Thoracic aorta (tissue), 2 donors: ENCODE data around the gene WFDC13. TPM values are rescaled to one million over a fixed set of nuclear protein-coding genes. Genes with fewer than 3 reads are reported as not detected.

Source experiments
- ATAC-seq: fragments of 150-250 bp; one replicate; pipeline ENCODE4 v1.8.0; 2017; ENCODE audit warnings: low read depth; ENCODE audit not compliant: insufficient number of reproducible peaks, low FRiP score
- DNase-seq: peaks from one replicate; pipeline ENCODE4 v3.0.0-alpha.2; 2020; ENCODE audit warnings: low spot score
- H3K27ac ChIP-seq, 2 donors: fragments of 200-600 bp; sonication (generic); 1 replicate in 1 of 2; 2 replicates in 1 of 2; pipeline ENCODE4 v1.5.1; 2016; ENCODE audit warnings: mild to moderate bottlenecking in 2 of 2, moderate library complexity in 2 of 2
- H3K27me3 ChIP-seq: fragments of 200-600 bp; sonication (generic); replicated peaks from 2 replicates; pipeline ENCODE4 v1.6.0; 2016; ENCODE audit warnings: mild to moderate bottlenecking; ENCODE audit not compliant: insufficient read depth
- H3K36me3 ChIP-seq: fragments of 200-600 bp; sonication (generic); one replicate; pipeline ENCODE4 v1.5.1; 2016
- H3K4me1 ChIP-seq, 2 donors: fragments of 200-600 bp; sonication (generic); 1 replicate in 1 of 2; 2 replicates in 1 of 2; pipeline versions ENCODE4 v1.5.1 to v1.6.0; 2016; ENCODE audit warnings: low read depth in 2 of 2, mild to moderate bottlenecking in 1 of 2; ENCODE audit not compliant: control insufficient read depth in 1 of 2
- H3K4me3 ChIP-seq: fragments of 200-600 bp; sonication (generic); 2 replicates; pipeline ENCODE4 v1.5.1; 2016; ENCODE audit warnings: mild to moderate bottlenecking
- H3K9me3 ChIP-seq: fragments of 200-600 bp; sonication (generic); 2 replicates; pipeline ENCODE4 v1.5.1; 2016
- CTCF ChIP-seq: fragments of 200-600 bp; sonication (generic); IDR thresholded peaks from one replicate; pipeline ENCODE4 v1.5.1; 2019; ENCODE audit warnings: antibody characterized with exemption
- total RNA-seq, 2 donors: library from RNA; depleted of rRNA; stranded (reverse); fragments of >200 nt; gene quantifications; one replicate each; pipeline versions ENCODE4 v1.1.0 to v1.2.3, GENCODE V29; 2016

Gene WFDC13
- total RNA-seq, 2 donors from 2014 or later = not detected

- H3K4me1 ChIP-seq = no peaks in the 10 kb centered on the region
- no peaks in the 10 kb centered on the region for H3K9me3 ChIP-seq
- no peak overlapping the region for H3K27ac ChIP-seq
- no peaks in the 10 kb centered on the region for H3K36me3 ChIP-seq
- no peaks in the 10 kb centered on the region for H3K27me3 ChIP-seq
- TF ChIP-seq CTCF = no peak
- ATAC-seq = no peak
- no peak for DNase-seq
- no peak overlapping the region for H3K4me3 ChIP-seq
These were observed 23.3 kb downstream of the WFDC13 start for GRCh38 chr20:45725134-45725533.

DNA sequence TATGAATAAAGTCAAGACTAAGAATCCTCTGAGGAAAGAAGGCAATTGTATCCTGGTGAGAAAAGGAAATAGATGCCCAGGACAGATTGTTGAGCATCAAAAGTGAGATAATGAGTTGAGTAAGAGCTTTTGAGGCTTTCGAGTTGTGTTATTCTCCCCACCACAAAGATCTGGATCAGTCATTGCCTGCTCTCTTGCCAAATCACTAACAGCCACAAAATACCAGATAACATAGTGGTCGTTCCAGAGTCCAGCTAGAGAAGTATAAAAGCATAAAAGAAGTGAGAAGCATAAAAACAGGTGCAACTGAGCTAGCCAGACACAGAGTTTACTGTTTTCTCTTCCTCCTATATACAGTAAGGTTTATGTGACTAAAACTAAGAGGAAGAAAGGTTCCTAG is 25.2 kb downstream of the WFDC13 start:
- DNase-seq (no peak), ATAC-seq (no peak)
- TF ChIP-seq CTCF = no peak
- Histone ChIP-seq H3K27ac (no peak overlapping the region), H3K4me1 (no peaks in the 10 kb centered on the region), H3K9me3 (peaks cover 5% of the 10 kb centered on the region), H3K4me3 (no peak overlapping the region), H3K36me3 (no peaks in the 10 kb centered on the region), H3K27me3 (no peaks in the 10 kb centered on the region)

GRCh38 chr20:45732199-45732598 is 30.4 kb downstream of the WFDC13 start:
- Histone ChIP-seq H3K4me3 (no peak overlapping the region), H3K27me3 (no peaks in the 10 kb centered on the region), H3K9me3 (peaks cover 11% of the 10 kb centered on the region), H3K27ac (no peak overlapping the region), H3K4me1 (no peaks in the 10 kb centered on the region), H3K36me3 (no peaks in the 10 kb centered on the region)
- DNase-seq (no peak), ATAC-seq (no peak)
- TF ChIP-seq CTCF = no peak

- Histone ChIP-seq H3K4me3 (no peak overlapping the region), H3K36me3 (no peaks in the 10 kb centered on the region), H3K27ac (no peak overlapping the region), H3K9me3 (peaks cover 11% of the 10 kb centered on the region), H3K4me1 (no peaks in the 10 kb centered on the region), H3K27me3 (no peaks in the 10 kb centered on the region)
- DNase-seq (no peak), ATAC-seq (no peak)
- TF ChIP-seq CTCF = no peak
These were observed 33.7 kb downstream of the WFDC13 start for GRCh38 chr20:45735552-45735951.

DNA sequence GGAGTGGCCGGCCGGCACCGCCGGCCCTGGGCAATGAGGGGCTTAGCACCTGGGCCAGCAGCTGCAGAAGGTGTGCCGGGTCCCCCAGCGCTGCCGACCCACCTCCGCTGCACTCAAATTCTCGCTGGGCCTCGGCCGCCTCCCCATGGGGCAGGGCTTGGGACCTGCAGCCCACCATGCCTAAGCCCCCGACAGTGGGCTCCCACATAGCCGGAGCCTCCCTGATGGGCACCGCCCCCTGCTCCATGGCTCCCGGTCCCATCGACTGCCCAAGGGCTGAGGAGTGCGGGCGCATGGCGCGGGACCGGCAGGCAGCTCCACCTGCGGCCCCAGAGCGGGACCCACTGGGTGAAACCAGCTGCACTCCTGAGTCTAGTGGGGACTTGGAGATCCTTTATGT is 34.1 kb downstream of the WFDC13 start:
- ATAC-seq (no peak), DNase-seq (no peak)
- H3K27ac ChIP-seq = no peak overlapping the region
- no peaks in the 10 kb centered on the region for H3K4me1 ChIP-seq
- H3K4me3 ChIP-seq = no peak overlapping the region
- peaks cover 11% of the 10 kb centered on the region for H3K9me3 ChIP-seq
- H3K27me3 ChIP-seq = no peaks in the 10 kb centered on the region
- TF ChIP-seq CTCF = no peak
- no peaks in the 10 kb centered on the region for H3K36me3 ChIP-seq
